GM12878 (cell line): ENCODE data around the gene ARHGEF17.

Experiments
- POLR2A ChIP-seq: IDR thresholded peaks from 2 replicates; pipeline ENCODE4 v1.6.1; 2011; ENCODE audit warnings: low read depth, mild to moderate bottlenecking, low read length
- RAD21 ChIP-seq: IDR thresholded peaks from 2 replicates; pipeline ENCODE4 v1.6.1; 2011; ENCODE audit warnings: mild to moderate bottlenecking, low read depth, low read length, moderate library complexity; ENCODE audit not compliant: insufficient read depth
- TF ChIP-seq, protein P1 (sequence below): fragments of 450-650 bp; IDR thresholded peaks from 2 replicates; pipeline ENCODE4 v1.6.1; 2017; ENCODE audit warnings: mild to moderate bottlenecking
- TF ChIP-seq, protein P2 (sequence below), 3 experiments: IDR thresholded peaks in 2 of 3; conservative IDR thresholded peaks in 1 of 3; 2 replicates each; pipeline ENCODE4 v1.5.1; 2011; ENCODE audit warnings: low read depth in 3 of 3, low read length in 3 of 3, mild to moderate bottlenecking in 3 of 3, control low read depth in 2 of 3, moderate library complexity in 2 of 3, inconsistent platforms in 1 of 3, mixed read lengths in 1 of 3; ENCODE audit not compliant: control insufficient read depth in 2 of 3, insufficient read depth in 1 of 3; ENCODE audit errors: extremely low read depth in 1 of 3

DNA sequence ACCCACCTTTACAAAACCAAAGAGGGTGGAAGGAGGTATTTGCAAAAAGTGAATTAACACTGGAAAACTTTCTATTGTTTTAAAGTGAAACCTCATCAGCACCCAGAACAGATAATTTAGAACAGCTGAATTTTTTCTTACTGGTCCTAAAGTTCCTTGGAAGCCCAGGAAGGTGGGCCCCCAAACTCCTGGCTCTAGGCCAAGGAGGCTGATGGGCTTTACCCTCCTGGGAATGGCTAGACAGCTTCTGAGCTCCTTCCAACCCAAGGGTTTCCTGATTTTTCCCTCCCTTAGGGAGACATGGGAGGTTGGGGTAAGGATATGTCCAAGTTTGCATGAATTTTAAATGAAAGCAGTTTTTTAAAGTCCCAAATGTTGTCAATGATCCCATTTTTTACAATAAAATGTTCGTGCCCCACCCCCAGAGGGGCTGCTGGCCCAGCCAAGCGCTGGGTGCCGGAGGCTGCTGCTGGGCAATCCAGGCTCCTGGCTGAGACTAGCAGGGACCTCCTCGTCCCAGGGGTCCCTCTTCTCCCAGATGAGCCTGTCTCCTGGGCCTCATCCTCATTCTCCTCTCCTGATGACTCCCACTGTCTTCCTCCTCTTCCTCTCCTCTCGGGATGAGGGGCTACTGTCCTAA lies 96.5 kb downstream of the ARHGEF17 start:
- TF ChIP-seq, protein P1, sequence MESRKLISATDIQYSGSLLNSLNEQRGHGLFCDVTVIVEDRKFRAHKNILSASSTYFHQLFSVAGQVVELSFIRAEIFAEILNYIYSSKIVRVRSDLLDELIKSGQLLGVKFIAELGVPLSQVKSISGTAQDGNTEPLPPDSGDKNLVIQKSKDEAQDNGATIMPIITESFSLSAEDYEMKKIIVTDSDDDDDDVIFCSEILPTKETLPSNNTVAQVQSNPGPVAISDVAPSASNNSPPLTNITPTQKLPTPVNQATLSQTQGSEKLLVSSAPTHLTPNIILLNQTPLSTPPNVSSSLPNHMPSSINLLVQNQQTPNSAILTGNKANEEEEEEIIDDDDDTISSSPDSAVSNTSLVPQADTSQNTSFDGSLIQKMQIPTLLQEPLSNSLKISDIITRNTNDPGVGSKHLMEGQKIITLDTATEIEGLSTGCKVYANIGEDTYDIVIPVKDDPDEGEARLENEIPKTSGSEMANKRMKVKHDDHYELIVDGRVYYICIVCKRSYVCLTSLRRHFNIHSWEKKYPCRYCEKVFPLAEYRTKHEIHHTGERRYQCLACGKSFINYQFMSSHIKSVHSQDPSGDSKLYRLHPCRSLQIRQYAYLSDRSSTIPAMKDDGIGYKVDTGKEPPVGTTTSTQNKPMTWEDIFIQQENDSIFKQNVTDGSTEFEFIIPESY, result no peak
- no peak for TF ChIP-seq POLR2A
- TF ChIP-seq, protein P2, sequence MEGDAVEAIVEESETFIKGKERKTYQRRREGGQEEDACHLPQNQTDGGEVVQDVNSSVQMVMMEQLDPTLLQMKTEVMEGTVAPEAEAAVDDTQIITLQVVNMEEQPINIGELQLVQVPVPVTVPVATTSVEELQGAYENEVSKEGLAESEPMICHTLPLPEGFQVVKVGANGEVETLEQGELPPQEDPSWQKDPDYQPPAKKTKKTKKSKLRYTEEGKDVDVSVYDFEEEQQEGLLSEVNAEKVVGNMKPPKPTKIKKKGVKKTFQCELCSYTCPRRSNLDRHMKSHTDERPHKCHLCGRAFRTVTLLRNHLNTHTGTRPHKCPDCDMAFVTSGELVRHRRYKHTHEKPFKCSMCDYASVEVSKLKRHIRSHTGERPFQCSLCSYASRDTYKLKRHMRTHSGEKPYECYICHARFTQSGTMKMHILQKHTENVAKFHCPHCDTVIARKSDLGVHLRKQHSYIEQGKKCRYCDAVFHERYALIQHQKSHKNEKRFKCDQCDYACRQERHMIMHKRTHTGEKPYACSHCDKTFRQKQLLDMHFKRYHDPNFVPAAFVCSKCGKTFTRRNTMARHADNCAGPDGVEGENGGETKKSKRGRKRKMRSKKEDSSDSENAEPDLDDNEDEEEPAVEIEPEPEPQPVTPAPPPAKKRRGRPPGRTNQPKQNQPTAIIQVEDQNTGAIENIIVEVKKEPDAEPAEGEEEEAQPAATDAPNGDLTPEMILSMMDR (IDR thresholded peaks at IDR 0.05 in 2 of 3, conservative IDR thresholded peaks at IDR 0.05 in 1 of 3; ENCODE audit: control insufficient read depth in 2 of 3, extremely low read depth in 1 of 3, insufficient read depth in 1 of 3, low read depth in 3 of 3, low read length in 3 of 3), result no peak
- TF ChIP-seq RAD21, result no peak
